SU-DHL-6 (cell line): ENCODE data around the gene BMP2K.

Source experiments
- H2AFZ ChIP-seq: fragments of 200-600 bp; sonication (generic); 2 replicates; pipeline ENCODE4 v1.6.1; 2014; ENCODE audit warnings: low read depth, mild to moderate bottlenecking, moderate library complexity, mixed read lengths, antibody characterized with exemption, low read length; ENCODE audit not compliant: severe bottlenecking
- H3F3A ChIP-seq: fragments of 200-600 bp; shearing (Covaris generic); 2 replicates; pipeline ENCODE4 v1.6.0; 2016; ENCODE audit warnings: antibody characterized with exemption, mild to moderate bottlenecking; ENCODE audit not compliant: insufficient read depth
- H3K27ac ChIP-seq: fragments of 200-600 bp; sonication (generic); 2 replicates; pipeline ENCODE4 v1.5.1; 2016; ENCODE audit warnings: low read depth, mild to moderate bottlenecking, low read length, moderate library complexity, mixed read lengths
- H3K27me3 ChIP-seq: fragments of 200-600 bp; sonication (generic), shearing (Covaris generic); 2 replicates; pipeline ENCODE4 v1.6.0; 2014; ENCODE audit warnings: mild to moderate bottlenecking, low read length
- H3K36me3 ChIP-seq: fragments of 200-600 bp; sonication (generic); 2 replicates; pipeline ENCODE4 v1.6.1; 2014; ENCODE audit warnings: mild to moderate bottlenecking, low read length, mixed read lengths
- H3K4me2 ChIP-seq: fragments of 300-600, 200-600 bp; shearing (Covaris generic), sonication (generic); 2 replicates; pipeline ENCODE4 v1.6.0; 2014; ENCODE audit warnings: low read length, low read depth, mild to moderate bottlenecking; ENCODE audit not compliant: poor library complexity, severe bottlenecking
- H3K4me3 ChIP-seq: fragments of 200-600 bp; sonication (generic); 2 replicates; pipeline ENCODE4 v1.5.1; 2014; ENCODE audit warnings: antibody characterized with exemption, low read length, mild to moderate bottlenecking, mixed read lengths; ENCODE audit not compliant: insufficient read depth, poor library complexity, severe bottlenecking
- H3K79me2 ChIP-seq: fragments of 200-600 bp; sonication (generic); 2 replicates; pipeline ENCODE4 v1.6.1; 2014; ENCODE audit warnings: mild to moderate bottlenecking, low read length, moderate library complexity; ENCODE audit not compliant: insufficient read depth
- H3K9ac ChIP-seq: fragments of 200-600 bp; sonication (generic); 2 replicates; pipeline ENCODE4 v1.7.0; 2014; ENCODE audit warnings: mild to moderate bottlenecking, low read length
- H3K9me2 ChIP-seq: fragments of 200-600 bp; sonication (generic); replicated peaks from 2 replicates; pipeline ENCODE4 v1.6.1; 2014; ENCODE audit warnings: low read length; ENCODE audit not compliant: insufficient read depth
- H3K9me3 ChIP-seq: fragments of 200-600 bp; sonication (generic); 2 replicates; pipeline ENCODE4 v1.6.1; 2014; ENCODE audit warnings: low read length, mixed read lengths; ENCODE audit not compliant: insufficient read depth
- H4K20me1 ChIP-seq: fragments of 200-600 bp; sonication (generic); 2 replicates; pipeline ENCODE4 v1.6.1; 2014; ENCODE audit warnings: low read depth, mild to moderate bottlenecking, antibody characterized with exemption, low read length, moderate library complexity, mixed read lengths
- CTCF ChIP-seq: fragments of 200-600 bp; sonication (generic); IDR thresholded peaks from one replicate; pipeline ENCODE4 v1.5.1; 2017; ENCODE audit warnings: antibody characterized with exemption, mild to moderate bottlenecking, low read length, moderate library complexity; ENCODE audit not compliant: insufficient read depth, poor library complexity, severe bottlenecking
- EZH2phosphoT487 ChIP-seq: fragments of 200-600 bp; sonication (generic), shearing (Covaris generic); conservative IDR thresholded peaks from 2 replicates; pipeline ENCODE4 v1.6.1; 2018; ENCODE audit warnings: mild to moderate bottlenecking, antibody characterized with exemption, low read length, moderate library complexity, mixed read lengths

The BMP2K gene

GRCh38 chr4:78922207-78922606 is 146.1 kb downstream of the BMP2K start:
- no peak overlapping the region for H3K9ac ChIP-seq
- no peak overlapping the region for H3K4me2 ChIP-seq
- H3K27me3 ChIP-seq, result no peaks in the 10 kb centered on the region
- H3K9me3 ChIP-seq, result no peaks in the 10 kb centered on the region
- H4K20me1 ChIP-seq, result no peaks in the 10 kb centered on the region
- no peaks in the 10 kb centered on the region for H3K9me2 ChIP-seq
- no peak for TF ChIP-seq EZH2phosphoT487
- TF ChIP-seq CTCF, result no peak
- no peak overlapping the region for H3K27ac ChIP-seq
- no peaks in the 10 kb centered on the region for H3K79me2 ChIP-seq
- no peak overlapping the region for H2AFZ ChIP-seq
- H3K4me3 ChIP-seq, result no peak overlapping the region
- H3K36me3 ChIP-seq, result no peaks in the 10 kb centered on the region
- H3F3A ChIP-seq, result no peaks in the 10 kb centered on the region

DNA sequence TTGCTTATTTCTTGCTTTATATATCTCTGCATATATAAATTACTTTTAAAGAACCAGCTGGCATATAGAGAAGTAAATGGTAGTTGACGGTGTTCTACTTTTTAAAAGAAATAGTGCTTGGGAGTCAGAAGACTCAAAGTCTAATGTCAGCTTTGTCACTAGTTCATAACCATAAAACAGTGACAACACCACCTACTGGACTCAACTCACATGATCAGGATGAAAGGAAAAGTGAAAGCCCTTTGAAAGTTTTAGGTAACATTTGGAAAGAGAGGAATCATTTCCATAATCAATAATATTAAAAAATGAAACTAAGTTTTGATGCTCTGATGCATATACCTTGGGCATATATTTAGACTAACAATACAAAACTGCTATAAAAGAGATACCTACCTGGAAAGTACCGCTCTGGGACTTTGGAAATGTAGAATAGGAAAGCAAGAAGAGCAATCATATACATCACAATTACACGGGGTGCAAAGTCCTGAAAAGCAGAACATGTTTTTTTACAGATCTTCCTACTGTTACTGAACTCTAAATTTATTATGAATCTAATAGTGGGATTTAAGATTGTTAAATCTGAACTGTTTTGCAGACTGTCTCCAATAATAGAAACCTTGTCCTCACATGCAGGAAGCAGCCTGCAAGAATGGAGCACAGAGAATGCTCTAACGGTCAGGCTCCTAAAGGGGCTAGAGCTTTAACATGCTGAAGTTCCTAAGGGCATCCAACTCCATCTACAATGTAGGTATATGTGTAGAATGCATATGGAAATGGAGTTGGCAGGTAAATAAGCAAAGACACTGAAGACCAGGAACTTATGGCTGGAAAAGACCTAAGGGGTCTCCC is 147.5 kb downstream of the BMP2K start:
- no peaks in the 10 kb centered on the region for H3K27me3 ChIP-seq
- no peak overlapping the region for H3K4me2 ChIP-seq
- H3K79me2 ChIP-seq, result no peaks in the 10 kb centered on the region
- TF ChIP-seq CTCF (no peak), EZH2phosphoT487 (no peak)
- H3K36me3 ChIP-seq, result no peaks in the 10 kb centered on the region
- H3K4me3 ChIP-seq, result no peak overlapping the region
- H3F3A ChIP-seq, result no peaks in the 10 kb centered on the region
- no peaks in the 10 kb centered on the region for H3K9me3 ChIP-seq
- H2AFZ ChIP-seq, result no peak overlapping the region
- H3K9me2 ChIP-seq, result no peaks in the 10 kb centered on the region
- no peaks in the 10 kb centered on the region for H4K20me1 ChIP-seq
- H3K27ac ChIP-seq, result no peak overlapping the region
- no peak overlapping the region for H3K9ac ChIP-seq

DNA sequence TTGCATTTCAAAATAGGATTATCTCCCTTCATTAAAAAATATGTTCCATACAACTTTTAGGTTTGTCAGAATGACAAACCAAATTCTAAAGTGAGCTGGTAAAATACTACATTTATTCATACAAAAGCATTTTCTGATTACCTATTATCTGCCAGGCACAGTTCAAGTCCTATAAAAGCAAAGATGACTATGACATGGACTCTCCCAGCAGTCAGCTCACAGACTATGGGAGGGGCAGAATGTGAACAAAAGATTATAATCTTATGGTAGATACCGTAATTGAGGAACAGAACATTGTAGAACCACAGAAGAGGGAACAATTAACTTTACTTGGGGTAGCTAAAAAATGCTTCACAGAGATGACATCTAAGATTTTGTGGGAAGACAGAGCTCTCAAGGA is 150.7 kb downstream of the BMP2K start:
- Histone ChIP-seq H3K36me3 (no peaks in the 10 kb centered on the region), H3K4me3 (no peak overlapping the region), H3K9ac (no peak overlapping the region), H2AFZ (no peak overlapping the region), H3K9me2 (no peaks in the 10 kb centered on the region), H3K27me3 (no peaks in the 10 kb centered on the region), H3K79me2 (no peaks in the 10 kb centered on the region), H4K20me1 (no peaks in the 10 kb centered on the region), H3K4me2 (no peak overlapping the region), H3K9me3 (no peaks in the 10 kb centered on the region), H3K27ac (no peak overlapping the region), H3F3A (no peaks in the 10 kb centered on the region)
- TF ChIP-seq CTCF (no peak), EZH2phosphoT487 (no peak)
